Adrenal gland (tissue), 5 donors: ENCODE results near the gene KHDC4.

Source experiments
- CTCF ChIP-seq, 6 experiments: fragments of 450-650 bp in 4 of 6; fragments of 200-600 bp in 2 of 6; sonication (generic) in 1 of 6; IDR thresholded peaks; 1 replicate in 5 of 6; 2 replicates in 1 of 6; pipeline versions ENCODE4 v1.5.1 to v1.8.0; 2016 to 2021; ENCODE audit warnings: antibody characterized with exemption in 6 of 6, mild to moderate bottlenecking in 2 of 6, moderate library complexity in 1 of 6
- POLR2A ChIP-seq, 2 donors: fragments of 450-650 bp; IDR thresholded peaks; one replicate each; pipeline ENCODE4 v1.6.1; 2017; ENCODE audit warnings: antibody characterized with exemption in 2 of 2, mild to moderate bottlenecking in 2 of 2, moderate library complexity in 1 of 2
- donor health status: DM: no; HTN: no; CAD: no.

- TF ChIP-seq CTCF (IDR thresholded peaks at IDR 0.05) (no peak), POLR2A (IDR thresholded peaks at IDR 0.05) (no peak)
Observed at GRCh38 chr1:155925506-155925905, 8.7 kb downstream of the KHDC4 start.
